Measurements from ENCODE around the gene AP1B1.

GRCh38 chr22:29343313-29343805 lies 45.0 kb downstream of the AP1B1 start:
- TF ChIP-seq ZNF384 (IDR thresholded peaks at IDR 0.05) (no peak), SP1 (IDR thresholded peaks at IDR 0.05) (no peak), HDGF (IDR thresholded peaks at IDR 0.05; ENCODE audit: borderline replicate concordance) (no peak), FOXM1 (IDR thresholded peaks at IDR 0.05; ENCODE audit: borderline replicate concordance) (no peak), SUZ12 (IDR thresholded peaks at IDR 0.05) (no peak)
- TF ChIP-seq, protein P1, sequence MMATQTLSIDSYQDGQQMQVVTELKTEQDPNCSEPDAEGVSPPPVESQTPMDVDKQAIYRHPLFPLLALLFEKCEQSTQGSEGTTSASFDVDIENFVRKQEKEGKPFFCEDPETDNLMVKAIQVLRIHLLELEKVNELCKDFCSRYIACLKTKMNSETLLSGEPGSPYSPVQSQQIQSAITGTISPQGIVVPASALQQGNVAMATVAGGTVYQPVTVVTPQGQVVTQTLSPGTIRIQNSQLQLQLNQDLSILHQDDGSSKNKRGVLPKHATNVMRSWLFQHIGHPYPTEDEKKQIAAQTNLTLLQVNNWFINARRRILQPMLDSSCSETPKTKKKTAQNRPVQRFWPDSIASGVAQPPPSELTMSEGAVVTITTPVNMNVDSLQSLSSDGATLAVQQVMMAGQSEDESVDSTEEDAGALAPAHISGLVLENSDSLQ (IDR thresholded peaks at IDR 0.05) = no peak

Measured in HEK293T (cell line).